Measurements from ENCODE around the gene ARIH1. TPM values are rescaled to one million over a fixed set of nuclear protein-coding genes. Genes with fewer than 3 reads are reported as not detected.
"Not testable (repeated sequence)": the region's sequence is repeated elsewhere in the genome, so short reads cannot be mapped to it uniquely, and the experiment has no call there.

ARIH1 gene
- polyA plus RNA-seq, 3 donors, result 13.5 to 47.2 (median 14.4) TPM

DNA sequence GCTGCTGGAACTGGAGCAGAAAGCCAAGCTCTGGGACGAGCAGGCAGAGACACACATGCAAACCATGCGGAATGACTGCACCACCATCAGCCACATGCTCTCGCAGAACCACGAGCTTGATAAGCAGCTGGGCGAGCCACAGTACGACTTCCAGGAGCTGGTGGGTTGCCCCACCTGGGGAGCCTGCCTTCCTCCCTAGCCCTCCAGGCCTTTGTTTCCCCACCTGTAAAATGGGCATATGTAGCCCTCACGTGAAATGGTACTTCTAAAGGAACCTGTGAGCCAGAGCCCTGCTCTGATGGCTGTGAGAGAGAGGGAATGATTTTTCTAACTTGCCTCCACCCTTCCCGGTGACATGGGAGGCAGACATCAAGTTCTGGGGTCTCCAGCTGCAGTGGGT lies 135.7 kb downstream of the ARIH1 start:
- H3K36me3 ChIP-seq (replicated peaks in 1 of 2; ENCODE audit: control insufficient read depth in 1 of 2, insufficient read depth in 2 of 2, low read length in 2 of 2), result no peaks in the 10 kb centered on the region
- no peaks in the 10 kb centered on the region for H4K20me1 ChIP-seq (ENCODE audit: insufficient read depth, low read length)
- TF ChIP-seq, protein P1, sequence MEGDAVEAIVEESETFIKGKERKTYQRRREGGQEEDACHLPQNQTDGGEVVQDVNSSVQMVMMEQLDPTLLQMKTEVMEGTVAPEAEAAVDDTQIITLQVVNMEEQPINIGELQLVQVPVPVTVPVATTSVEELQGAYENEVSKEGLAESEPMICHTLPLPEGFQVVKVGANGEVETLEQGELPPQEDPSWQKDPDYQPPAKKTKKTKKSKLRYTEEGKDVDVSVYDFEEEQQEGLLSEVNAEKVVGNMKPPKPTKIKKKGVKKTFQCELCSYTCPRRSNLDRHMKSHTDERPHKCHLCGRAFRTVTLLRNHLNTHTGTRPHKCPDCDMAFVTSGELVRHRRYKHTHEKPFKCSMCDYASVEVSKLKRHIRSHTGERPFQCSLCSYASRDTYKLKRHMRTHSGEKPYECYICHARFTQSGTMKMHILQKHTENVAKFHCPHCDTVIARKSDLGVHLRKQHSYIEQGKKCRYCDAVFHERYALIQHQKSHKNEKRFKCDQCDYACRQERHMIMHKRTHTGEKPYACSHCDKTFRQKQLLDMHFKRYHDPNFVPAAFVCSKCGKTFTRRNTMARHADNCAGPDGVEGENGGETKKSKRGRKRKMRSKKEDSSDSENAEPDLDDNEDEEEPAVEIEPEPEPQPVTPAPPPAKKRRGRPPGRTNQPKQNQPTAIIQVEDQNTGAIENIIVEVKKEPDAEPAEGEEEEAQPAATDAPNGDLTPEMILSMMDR (IDR thresholded peaks at IDR 0.05), result no peak
- H3K4me2 ChIP-seq (replicated peaks; ENCODE audit: extremely low read depth, low read length, poor library complexity, severe bottlenecking), result no peak overlapping the region
- H3K4me1 Mint-ChIP-seq, result no peaks in the 10 kb centered on the region
- DNase-seq, result no peak
- H3K27me3 ChIP-seq (ENCODE audit: control insufficient read depth in 2 of 2, insufficient read depth in 2 of 2, low read length in 2 of 2), result no peaks in the 10 kb centered on the region
- no peak overlapping the region for H2AFZ ChIP-seq (ENCODE audit: insufficient read depth, low read depth, low read length, poor library complexity, severe bottlenecking)
- no peaks in the 10 kb centered on the region for H3K79me2 ChIP-seq (ENCODE audit: insufficient read depth, low read length)
- peaks cover 0 to 3% (median 3%) of the 10 kb centered on the region in 3 donors for H3K27me3 Mint-ChIP-seq (ENCODE audit: low read depth in 3 of 3)
- no peak overlapping the region for H3K9ac ChIP-seq (ENCODE audit: insufficient read depth, low read length, poor library complexity, severe bottlenecking)
- intact Hi-C loops (cut with micrococcal nuclease), result loop anchor here in 1 of 2 donors (10.0 kb wide), 2 partner anchors 55 to 65 kb away; no protein-coding TSS in a partner anchor
- peaks cover 0 to 5% of the 10 kb centered on the region in 2 donors for H3K36me3 Mint-ChIP-seq
- no peak overlapping the region for H3K27ac Mint-ChIP-seq
- WGBS (ENCODE audit: insufficient coverage), result 98% methylated on average over 7 of the region's 8 CpGs
- H3K4me3 ChIP-seq (replicated peaks in 1 of 3; ENCODE audit: low read depth in 2 of 3, low read length in 3 of 3), result no peak overlapping the region
- no peaks in the 10 kb centered on the region for H3K9me3 ChIP-seq (replicated peaks in 1 of 2; ENCODE audit: control insufficient read depth in 1 of 2, insufficient read depth in 1 of 2, low read length in 2 of 2)
- H3K4me1 ChIP-seq (ENCODE audit: control insufficient read depth in 1 of 2, insufficient read depth in 2 of 2, low read length in 2 of 2), result no peaks in the 10 kb centered on the region
- no peak overlapping the region for H3K27ac ChIP-seq (ENCODE audit: low read depth in 1 of 2, low read length in 2 of 2)
- H3K9me3 Mint-ChIP-seq, result no peaks in the 10 kb centered on the region
- no peak overlapping the region for H3K4me3 Mint-ChIP-seq

DNA sequence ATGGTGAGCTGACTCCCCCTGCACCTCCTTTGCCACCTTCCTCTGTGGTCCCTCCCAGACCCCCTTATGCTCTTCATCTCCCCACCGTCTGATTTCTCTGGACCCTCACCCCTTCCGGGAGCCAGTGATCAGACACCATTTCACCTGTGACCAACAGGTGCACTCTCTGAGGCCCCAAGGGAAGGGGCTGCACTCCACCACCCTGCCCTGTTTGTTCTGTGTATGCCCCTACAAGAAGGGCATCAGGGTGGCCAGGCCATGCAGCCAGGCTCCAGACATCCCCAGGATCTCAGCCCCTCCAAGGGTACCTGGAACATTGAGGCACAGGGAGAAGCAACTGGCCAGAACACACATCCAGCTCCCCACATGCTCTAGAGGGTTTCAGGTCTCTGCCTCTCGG lies 138.2 kb downstream of the ARIH1 start:
- not testable (repeated sequence) for H4K20me1 ChIP-seq (ENCODE audit: insufficient read depth, low read length); H3K27ac Mint-ChIP-seq; H3K79me2 ChIP-seq (ENCODE audit: insufficient read depth, low read length); H3K9me3 ChIP-seq (replicated peaks in 1 of 2; ENCODE audit: control insufficient read depth in 1 of 2, insufficient read depth in 1 of 2, low read length in 2 of 2); H3K4me1 Mint-ChIP-seq; H3K27ac ChIP-seq (ENCODE audit: low read depth in 1 of 2, low read length in 2 of 2); H3K27me3 ChIP-seq (ENCODE audit: control insufficient read depth in 2 of 2, insufficient read depth in 2 of 2, low read length in 2 of 2); H3K9me3 Mint-ChIP-seq; DNase-seq; H3K36me3 Mint-ChIP-seq; H3K9ac ChIP-seq (ENCODE audit: insufficient read depth, low read length, poor library complexity, severe bottlenecking); H3K4me3 ChIP-seq (replicated peaks in 1 of 3; ENCODE audit: low read depth in 2 of 3, low read length in 3 of 3); H2AFZ ChIP-seq (ENCODE audit: insufficient read depth, low read depth, low read length, poor library complexity, severe bottlenecking); H3K36me3 ChIP-seq (replicated peaks in 1 of 2; ENCODE audit: control insufficient read depth in 1 of 2, insufficient read depth in 2 of 2, low read length in 2 of 2); H3K27me3 Mint-ChIP-seq (ENCODE audit: low read depth in 3 of 3); H3K4me2 ChIP-seq (replicated peaks; ENCODE audit: extremely low read depth, low read length, poor library complexity, severe bottlenecking); H3K4me1 ChIP-seq (ENCODE audit: control insufficient read depth in 1 of 2, insufficient read depth in 2 of 2, low read length in 2 of 2); H3K4me3 Mint-ChIP-seq
- WGBS (ENCODE audit: insufficient coverage), result 89% methylated on average over 3 of the region's 3 CpGs
- intact Hi-C loops (cut with micrococcal nuclease), result loop anchor here in 1 of 2 donors (10.0 kb wide), 1 partner anchor 58 kb away; no protein-coding TSS in a partner anchor

All from CD14-positive monocyte (primary cell).